ENCODE data around the gene LTBP2. TPM values are rescaled to one million over a fixed set of nuclear protein-coding genes. Genes with fewer than 3 reads are reported as not detected.

The LTBP2 gene
- total RNA-seq, 1 donor from 2014 or later = 12.0 TPM

GRCh38 chr14:74584951-74585350, 27.1 kb downstream of the LTBP2 start:
- no peaks in the 10 kb centered on the region for H3K27me3 ChIP-seq (ENCODE audit: control insufficient read depth in 3 of 3, insufficient read depth in 3 of 3, low read length in 3 of 3)
- peaks cover 12 to 27% (median 22%) of the 10 kb centered on the region in 3 donors for H3K4me1 ChIP-seq (ENCODE audit: control insufficient read depth in 3 of 3, insufficient read depth in 3 of 3, low read length in 3 of 3)
- H3K4me3 ChIP-seq (ENCODE audit: low read length in 3 of 3) = no peak overlapping the region
- no peaks in the 10 kb centered on the region for H3K36me3 ChIP-seq (ENCODE audit: control insufficient read depth in 3 of 3, insufficient read depth in 3 of 3, low read length in 3 of 3)
- no peaks in the 10 kb centered on the region for H3K9me3 ChIP-seq (ENCODE audit: control insufficient read depth in 3 of 3, low read length in 3 of 3)
- H3K27ac ChIP-seq (ENCODE audit: low read depth, low read length) = no peak overlapping the region
- no peak overlapping the region for H3K9ac ChIP-seq (ENCODE audit: low read depth in 1 of 3, low read length in 3 of 3)

GRCh38 chr14:74583689-74584434, 28.2 kb downstream of the LTBP2 start:
- no peak overlapping the region for H3K27ac ChIP-seq (ENCODE audit: low read depth, low read length)
- no peaks in the 10 kb centered on the region for H3K9me3 ChIP-seq (ENCODE audit: control insufficient read depth in 3 of 3, low read length in 3 of 3)
- H3K36me3 ChIP-seq (ENCODE audit: control insufficient read depth in 3 of 3, insufficient read depth in 3 of 3, low read length in 3 of 3) = no peaks in the 10 kb centered on the region
- H3K4me1 ChIP-seq (ENCODE audit: control insufficient read depth in 3 of 3, insufficient read depth in 3 of 3, low read length in 3 of 3) = peaks cover 18 to 32% (median 22%) of the 10 kb centered on the region in 3 donors
- H3K27me3 ChIP-seq (ENCODE audit: control insufficient read depth in 3 of 3, insufficient read depth in 3 of 3, low read length in 3 of 3) = no peaks in the 10 kb centered on the region
- H3K9ac ChIP-seq (ENCODE audit: low read depth in 1 of 3, low read length in 3 of 3) = no peak overlapping the region
- no peak overlapping the region for H3K4me3 ChIP-seq (ENCODE audit: low read length in 3 of 3)

- Histone ChIP-seq H3K27me3 (ENCODE audit: control insufficient read depth in 3 of 3, insufficient read depth in 3 of 3, low read length in 3 of 3) (no peaks in the 10 kb centered on the region), H3K27ac (ENCODE audit: low read depth, low read length) (no peak overlapping the region), H3K4me3 (ENCODE audit: low read length in 3 of 3) (no peak overlapping the region), H3K9me3 (ENCODE audit: control insufficient read depth in 3 of 3, low read length in 3 of 3) (no peaks in the 10 kb centered on the region), H3K36me3 (ENCODE audit: control insufficient read depth in 3 of 3, insufficient read depth in 3 of 3, low read length in 3 of 3) (no peaks in the 10 kb centered on the region), H3K9ac (ENCODE audit: low read depth in 1 of 3, low read length in 3 of 3) (no peak overlapping the region), H3K4me1 (ENCODE audit: control insufficient read depth in 3 of 3, insufficient read depth in 3 of 3, low read length in 3 of 3) (peaks cover 18 to 32% (median 22%) of the 10 kb centered on the region in 3 donors)
Measured at GRCh38 chr14:74582910-74583581, 29.0 kb downstream of the LTBP2 start.

- Histone ChIP-seq H3K27me3 (ENCODE audit: control insufficient read depth in 3 of 3, insufficient read depth in 3 of 3, low read length in 3 of 3) (no peaks in the 10 kb centered on the region), H3K36me3 (ENCODE audit: control insufficient read depth in 3 of 3, insufficient read depth in 3 of 3, low read length in 3 of 3) (no peaks in the 10 kb centered on the region), H3K4me1 (ENCODE audit: control insufficient read depth in 3 of 3, insufficient read depth in 3 of 3, low read length in 3 of 3) (peaks cover 24 to 35% (median 24%) of the 10 kb centered on the region in 3 donors), H3K27ac (ENCODE audit: low read depth, low read length) (no peak overlapping the region), H3K9me3 (ENCODE audit: control insufficient read depth in 3 of 3, low read length in 3 of 3) (no peaks in the 10 kb centered on the region), H3K4me3 (ENCODE audit: low read length in 3 of 3) (no peak overlapping the region), H3K9ac (ENCODE audit: low read depth in 1 of 3, low read length in 3 of 3) (no peak overlapping the region)
Measured at GRCh38 chr14:74580275-74580672, 31.8 kb downstream of the LTBP2 start.

- Histone ChIP-seq H3K27ac (ENCODE audit: low read depth, low read length) (no peak overlapping the region), H3K9ac (ENCODE audit: low read depth in 1 of 3, low read length in 3 of 3) (peak overlapping the region in 1 of 3 donors; percentile 8), H3K9me3 (ENCODE audit: control insufficient read depth in 3 of 3, low read length in 3 of 3) (no peaks in the 10 kb centered on the region), H3K4me1 (ENCODE audit: control insufficient read depth in 3 of 3, insufficient read depth in 3 of 3, low read length in 3 of 3) (peaks cover 25 to 34% (median 26%) of the 10 kb centered on the region in 3 donors), H3K27me3 (ENCODE audit: control insufficient read depth in 3 of 3, insufficient read depth in 3 of 3, low read length in 3 of 3) (no peaks in the 10 kb centered on the region), H3K36me3 (ENCODE audit: control insufficient read depth in 3 of 3, insufficient read depth in 3 of 3, low read length in 3 of 3) (no peaks in the 10 kb centered on the region), H3K4me3 (ENCODE audit: low read length in 3 of 3) (no peak overlapping the region)
Measured at GRCh38 chr14:74579447-74580274, 32.4 kb downstream of the LTBP2 start.

- Histone ChIP-seq H3K4me3 (ENCODE audit: low read length in 3 of 3) (no peak overlapping the region), H3K27me3 (ENCODE audit: control insufficient read depth in 3 of 3, insufficient read depth in 3 of 3, low read length in 3 of 3) (no peaks in the 10 kb centered on the region), H3K4me1 (ENCODE audit: control insufficient read depth in 3 of 3, insufficient read depth in 3 of 3, low read length in 3 of 3) (peaks cover 19 to 29% (median 23%) of the 10 kb centered on the region in 3 donors), H3K36me3 (ENCODE audit: control insufficient read depth in 3 of 3, insufficient read depth in 3 of 3, low read length in 3 of 3) (no peaks in the 10 kb centered on the region), H3K9ac (ENCODE audit: low read depth in 1 of 3, low read length in 3 of 3) (no peak overlapping the region), H3K27ac (ENCODE audit: low read depth, low read length) (no peak overlapping the region), H3K9me3 (ENCODE audit: control insufficient read depth in 3 of 3, low read length in 3 of 3) (no peaks in the 10 kb centered on the region)
Measured at GRCh38 chr14:74578479-74578878, 33.6 kb downstream of the LTBP2 start.

- Histone ChIP-seq H3K36me3 (ENCODE audit: control insufficient read depth in 3 of 3, insufficient read depth in 3 of 3, low read length in 3 of 3) (no peaks in the 10 kb centered on the region), H3K4me3 (ENCODE audit: low read length in 3 of 3) (no peak overlapping the region), H3K4me1 (ENCODE audit: control insufficient read depth in 3 of 3, insufficient read depth in 3 of 3, low read length in 3 of 3) (peaks cover 19 to 29% (median 19%) of the 10 kb centered on the region in 3 donors)
Measured at GRCh38 chr14:74577948-74578275, 34.1 kb downstream of the LTBP2 start.

GRCh38 chr14:74577247-74577947, 34.6 kb downstream of the LTBP2 start:
- peaks cover 0 to 4% (median 0%) of the 10 kb centered on the region in 3 donors for H3K27me3 ChIP-seq (ENCODE audit: control insufficient read depth in 3 of 3, insufficient read depth in 3 of 3, low read length in 3 of 3)
- peaks cover 18 to 32% (median 19%) of the 10 kb centered on the region in 3 donors for H3K4me1 ChIP-seq (ENCODE audit: control insufficient read depth in 3 of 3, insufficient read depth in 3 of 3, low read length in 3 of 3)
- H3K27ac ChIP-seq (ENCODE audit: low read depth, low read length) = peak overlapping the region; percentile 49
- H3K4me3 ChIP-seq (ENCODE audit: low read length in 3 of 3) = no peak overlapping the region
- H3K36me3 ChIP-seq (ENCODE audit: control insufficient read depth in 3 of 3, insufficient read depth in 3 of 3, low read length in 3 of 3) = no peaks in the 10 kb centered on the region
- H3K9me3 ChIP-seq (ENCODE audit: control insufficient read depth in 3 of 3, low read length in 3 of 3) = no peaks in the 10 kb centered on the region
- no peak overlapping the region for H3K9ac ChIP-seq (ENCODE audit: low read depth in 1 of 3, low read length in 3 of 3)

More at GRCh38 chr14:74577948-74578275, 34.1 kb downstream of the LTBP2 start:
- Histone ChIP-seq H3K9ac (ENCODE audit: low read depth in 1 of 3, low read length in 3 of 3) (no peak overlapping the region), H3K27me3 (ENCODE audit: control insufficient read depth in 3 of 3, insufficient read depth in 3 of 3, low read length in 3 of 3) (peaks cover 0 to 4% (median 0%) of the 10 kb centered on the region in 3 donors), H3K27ac (ENCODE audit: low read depth, low read length) (no peak overlapping the region), H3K9me3 (ENCODE audit: control insufficient read depth in 3 of 3, low read length in 3 of 3) (no peaks in the 10 kb centered on the region)

- Histone ChIP-seq H3K27me3 (ENCODE audit: control insufficient read depth in 3 of 3, insufficient read depth in 3 of 3, low read length in 3 of 3) (peaks cover 0 to 4% (median 0%) of the 10 kb centered on the region in 3 donors), H3K27ac (ENCODE audit: low read depth, low read length) (peak overlapping the region; percentile 25), H3K9ac (ENCODE audit: low read depth in 1 of 3, low read length in 3 of 3) (no peak overlapping the region), H3K4me1 (ENCODE audit: control insufficient read depth in 3 of 3, insufficient read depth in 3 of 3, low read length in 3 of 3) (peaks cover 18 to 36% (median 26%) of the 10 kb centered on the region in 3 donors), H3K4me3 (ENCODE audit: low read length in 3 of 3) (no peak overlapping the region), H3K36me3 (ENCODE audit: control insufficient read depth in 3 of 3, insufficient read depth in 3 of 3, low read length in 3 of 3) (no peaks in the 10 kb centered on the region), H3K9me3 (ENCODE audit: control insufficient read depth in 3 of 3, low read length in 3 of 3) (no peaks in the 10 kb centered on the region)
Measured at GRCh38 chr14:74575936-74576335, 36.1 kb downstream of the LTBP2 start.
